Subcutaneous adipose tissue (tissue), 4 donors: ENCODE measurements around the gene CAMSAP1. TPM values are rescaled to one million over a fixed set of nuclear protein-coding genes. Genes with fewer than 3 reads are reported as not detected.

ENCODE experiments used
- CTCF ChIP-seq: fragments of 450-650 bp; IDR thresholded peaks from one replicate; pipeline ENCODE4 v1.5.1; 2016; ENCODE audit warnings: low read depth, mild to moderate bottlenecking, control low read depth, antibody characterized with exemption, moderate library complexity
- total RNA-seq, 4 donors: library from RNA; depleted of rRNA; stranded (reverse); fragments of >200 nt; gene quantifications; one replicate each; pipeline ENCODE4 v1.1.0, GENCODE V29; 2016

The CAMSAP1 gene
- total RNA-seq, 4 donors from 2014 or later: 23.6 to 35.0 (median 24.1) TPM

- no peak for TF ChIP-seq CTCF
Measured at GRCh38 chr9:135883410-135884089, 23.8 kb downstream of the CAMSAP1 start.

GRCh38 chr9:135882011-135882410, 25.3 kb downstream of the CAMSAP1 start:
- no peak for TF ChIP-seq CTCF

GRCh38 chr9:135880438-135880837, 26.9 kb downstream of the CAMSAP1 start:
- no peak for TF ChIP-seq CTCF

- TF ChIP-seq CTCF: no peak
Measured at GRCh38 chr9:135879619-135880018, 27.7 kb downstream of the CAMSAP1 start.

- TF ChIP-seq CTCF: no peak
Measured at GRCh38 chr9:135879237-135879601, 28.1 kb downstream of the CAMSAP1 start.

- no peak for TF ChIP-seq CTCF
Measured at GRCh38 chr9:135878528-135879236, 28.7 kb downstream of the CAMSAP1 start.

- no peak for TF ChIP-seq CTCF
Measured at GRCh38 chr9:135877791-135878527, 29.4 kb downstream of the CAMSAP1 start.
